ENCODE results near the gene TNF.

DNA sequence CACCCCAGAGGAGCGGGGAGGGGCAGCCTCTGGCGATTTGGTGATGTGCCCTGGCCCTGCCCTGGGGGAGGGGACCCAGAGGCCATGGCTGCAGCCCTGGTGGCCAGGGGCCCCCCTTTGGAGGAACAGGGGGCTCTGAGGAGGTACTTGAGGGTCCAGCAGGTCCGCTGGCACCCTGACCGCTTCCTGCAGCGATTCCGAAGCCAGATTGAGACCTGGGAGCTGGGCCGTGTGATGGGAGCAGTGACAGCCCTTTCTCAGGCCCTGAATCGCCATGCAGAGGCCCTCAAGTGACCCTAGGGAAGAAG lies 17.1 kb upstream of the TNF start:
- TF ChIP-seq YY1 (IDR thresholded peaks at IDR 0.05; ENCODE audit: insufficient read depth, insufficient read length) (no peak), ZNF274 (IDR thresholded peaks at IDR 0.05; ENCODE audit: low read depth, low read length) (no peak), SUZ12 (IDR thresholded peaks at IDR 0.05; ENCODE audit: extremely low read depth, insufficient read depth, insufficient read length) (no peak)
